OCI-LY1 (cell line): Measurements from ENCODE around the gene KRT73.
A peak's percentile ranks its signal among the peaks of the same experiment; 100 is the strongest.

Experiments
- H2AFZ ChIP-seq: fragments of 200-600 bp; sonication (generic), shearing (Covaris generic); 2 replicates; pipeline ENCODE4 v1.6.0; 2014; ENCODE audit warnings: antibody characterized with exemption, mild to moderate bottlenecking, low read length
- H3F3A ChIP-seq: fragments of 200-600 bp; sonication (generic), shearing (Covaris generic); 2 replicates; pipeline ENCODE4 v1.6.0; 2014; ENCODE audit warnings: mild to moderate bottlenecking, antibody characterized with exemption, low read length, moderate library complexity; ENCODE audit not compliant: insufficient read depth
- H3K27ac ChIP-seq: fragments of 200-600 bp; sonication (generic); 2 replicates; pipeline ENCODE4 v1.5.1; 2014; ENCODE audit warnings: low read length, mixed run types, mild to moderate bottlenecking, low read depth; ENCODE audit not compliant: poor library complexity, severe bottlenecking
- H3K27me3 ChIP-seq: fragments of 200-600 bp; sonication (generic); 2 replicates; pipeline ENCODE4 v1.6.0; 2014; ENCODE audit warnings: antibody characterized with exemption, mild to moderate bottlenecking, low read length, moderate library complexity; ENCODE audit not compliant: insufficient read depth
- H3K36me3 ChIP-seq: fragments of 200-600 bp; sonication (generic); 2 replicates; pipeline ENCODE4 v1.6.1; 2014; ENCODE audit warnings: mild to moderate bottlenecking, antibody characterized with exemption, low read length, moderate library complexity, mixed read lengths; ENCODE audit not compliant: insufficient read depth
- H3K4me1 ChIP-seq: fragments of 200-600 bp; sonication (generic); 2 replicates; pipeline ENCODE4 v1.5.1; 2014; ENCODE audit warnings: mild to moderate bottlenecking, low read length, moderate library complexity; ENCODE audit not compliant: insufficient read depth, severe bottlenecking
- H3K4me2 ChIP-seq: fragments of 200-600 bp; sonication (generic), shearing (Covaris generic); 2 replicates; pipeline ENCODE4 v1.6.1; 2014; ENCODE audit warnings: low read length
- H3K4me3 ChIP-seq: fragments of 200-600 bp; sonication (generic); 2 replicates; pipeline ENCODE4 v1.5.1; 2014; ENCODE audit warnings: low read length, low read depth, mild to moderate bottlenecking, mixed read lengths; ENCODE audit not compliant: poor library complexity, severe bottlenecking
- H3K79me2 ChIP-seq: fragments of 200-600 bp; shearing (Covaris generic); 2 replicates; pipeline ENCODE4 v1.6.1; 2016; ENCODE audit warnings: mixed run types, low read length, mixed read lengths; ENCODE audit not compliant: insufficient read depth
- H3K9ac ChIP-seq: fragments of 200-600 bp; sonication (generic), shearing (Covaris generic); 2 replicates; pipeline ENCODE4 v1.6.1; 2014; ENCODE audit warnings: mild to moderate bottlenecking, low read length, mixed read lengths
- H3K9me2 ChIP-seq: fragments of 200-600 bp; sonication (generic), shearing (Covaris generic); 2 replicates; pipeline ENCODE4 v1.6.1; 2014; ENCODE audit warnings: low read depth, mild to moderate bottlenecking, low read length, mixed read lengths
- H3K9me3 ChIP-seq: fragments of 200-600 bp; shearing (Covaris generic); 2 replicates; pipeline ENCODE4 v1.6.1; 2014; ENCODE audit warnings: low read length, mixed read lengths
- H4K20me1 ChIP-seq: fragments of 200-600 bp; sonication (generic), shearing (Covaris generic); 2 replicates; pipeline ENCODE4 v1.6.0; 2016; ENCODE audit warnings: mild to moderate bottlenecking, low read length; ENCODE audit not compliant: insufficient read depth
- EZH2 ChIP-seq: fragments of 200-600 bp; sonication (generic), shearing (Covaris generic); IDR thresholded peaks from 2 replicates; pipeline ENCODE4 v1.8.0; 2017; ENCODE audit warnings: borderline replicate concordance, mixed run types, mild to moderate bottlenecking, antibody characterized with exemption, low read length, moderate library complexity, mixed read lengths
- TF ChIP-seq, protein P1 (sequence below): fragments of 200-600 bp; sonication (generic), shearing (Covaris generic); IDR thresholded peaks from 2 replicates; pipeline ENCODE4 v1.5.1; 2017; ENCODE audit warnings: mild to moderate bottlenecking, antibody characterized with exemption, low read length, moderate library complexity, mixed read lengths

The KRT73 gene

DNA sequence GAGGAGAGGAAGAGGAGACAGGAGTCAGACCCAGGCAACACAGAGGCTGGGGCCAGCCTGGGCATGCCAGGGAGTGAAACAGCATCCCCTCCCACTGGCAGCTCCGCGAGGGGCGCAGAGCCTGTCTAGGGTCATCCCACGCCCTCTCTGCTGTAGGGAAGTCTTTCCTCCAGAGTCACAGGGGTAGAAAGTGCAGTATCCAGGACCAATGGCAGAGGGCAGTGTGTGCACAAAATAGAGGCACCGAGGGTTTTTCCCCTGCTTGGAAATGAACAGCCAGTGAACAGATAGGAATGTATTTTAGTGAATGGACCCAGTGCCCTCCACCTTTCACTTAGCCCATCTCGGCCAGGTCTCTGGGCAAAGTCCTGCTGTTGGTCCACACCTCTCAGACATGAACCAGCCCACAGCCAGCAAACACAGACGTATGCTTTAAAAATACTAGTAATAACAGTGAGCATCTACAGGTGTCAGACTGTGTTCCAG, 35.3 kb downstream of the KRT73 start:
- Histone ChIP-seq H4K20me1 (no peaks in the 10 kb centered on the region), H3K79me2 (no peaks in the 10 kb centered on the region), H3K9ac (no peak overlapping the region), H3K9me3 (no peaks in the 10 kb centered on the region), H3K9me2 (no peaks in the 10 kb centered on the region), H3F3A (no peaks in the 10 kb centered on the region), H3K4me3 (no peak overlapping the region), H3K4me1 (no peaks in the 10 kb centered on the region), H3K27ac (no peak overlapping the region), H2AFZ (no peak overlapping the region), H3K4me2 (no peak overlapping the region), H3K27me3 (no peaks in the 10 kb centered on the region), H3K36me3 (no peaks in the 10 kb centered on the region)
- TF ChIP-seq, protein P1, sequence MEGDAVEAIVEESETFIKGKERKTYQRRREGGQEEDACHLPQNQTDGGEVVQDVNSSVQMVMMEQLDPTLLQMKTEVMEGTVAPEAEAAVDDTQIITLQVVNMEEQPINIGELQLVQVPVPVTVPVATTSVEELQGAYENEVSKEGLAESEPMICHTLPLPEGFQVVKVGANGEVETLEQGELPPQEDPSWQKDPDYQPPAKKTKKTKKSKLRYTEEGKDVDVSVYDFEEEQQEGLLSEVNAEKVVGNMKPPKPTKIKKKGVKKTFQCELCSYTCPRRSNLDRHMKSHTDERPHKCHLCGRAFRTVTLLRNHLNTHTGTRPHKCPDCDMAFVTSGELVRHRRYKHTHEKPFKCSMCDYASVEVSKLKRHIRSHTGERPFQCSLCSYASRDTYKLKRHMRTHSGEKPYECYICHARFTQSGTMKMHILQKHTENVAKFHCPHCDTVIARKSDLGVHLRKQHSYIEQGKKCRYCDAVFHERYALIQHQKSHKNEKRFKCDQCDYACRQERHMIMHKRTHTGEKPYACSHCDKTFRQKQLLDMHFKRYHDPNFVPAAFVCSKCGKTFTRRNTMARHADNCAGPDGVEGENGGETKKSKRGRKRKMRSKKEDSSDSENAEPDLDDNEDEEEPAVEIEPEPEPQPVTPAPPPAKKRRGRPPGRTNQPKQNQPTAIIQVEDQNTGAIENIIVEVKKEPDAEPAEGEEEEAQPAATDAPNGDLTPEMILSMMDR, result peak; percentile 58
- TF ChIP-seq EZH2, result no peak

DNA sequence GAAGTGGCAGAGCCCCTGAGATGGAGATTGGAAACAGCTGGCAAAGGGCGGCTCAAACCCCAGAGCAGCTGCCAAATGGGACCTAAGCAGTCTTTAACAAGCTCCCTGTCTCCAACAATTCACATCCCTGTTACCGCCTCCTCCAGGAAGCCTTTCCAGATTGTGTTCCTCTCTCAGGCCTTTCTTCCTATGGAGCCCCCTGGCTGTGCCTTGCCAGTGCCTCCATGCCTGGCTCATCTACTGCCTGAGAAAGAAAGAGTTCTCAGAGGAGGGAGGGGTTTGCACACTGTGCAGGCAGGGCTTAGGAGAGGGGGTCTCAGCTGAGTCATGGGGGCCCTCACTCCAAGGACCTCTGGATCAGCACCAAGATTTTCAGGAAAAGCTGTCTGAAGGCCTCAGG, 35.9 kb downstream of the KRT73 start:
- H4K20me1 ChIP-seq, result no peaks in the 10 kb centered on the region
- no peak overlapping the region for H3K4me3 ChIP-seq
- no peak overlapping the region for H3K27ac ChIP-seq
- TF ChIP-seq, protein P1, result no peak
- no peak for TF ChIP-seq EZH2
- no peak overlapping the region for H3K4me2 ChIP-seq
- no peaks in the 10 kb centered on the region for H3K36me3 ChIP-seq
- no peaks in the 10 kb centered on the region for H3K79me2 ChIP-seq
- no peaks in the 10 kb centered on the region for H3K4me1 ChIP-seq
- H3K9me2 ChIP-seq, result no peaks in the 10 kb centered on the region
- no peak overlapping the region for H2AFZ ChIP-seq
- no peaks in the 10 kb centered on the region for H3K27me3 ChIP-seq
- H3K9ac ChIP-seq, result no peak overlapping the region
- no peaks in the 10 kb centered on the region for H3F3A ChIP-seq
- H3K9me3 ChIP-seq, result no peaks in the 10 kb centered on the region

DNA sequence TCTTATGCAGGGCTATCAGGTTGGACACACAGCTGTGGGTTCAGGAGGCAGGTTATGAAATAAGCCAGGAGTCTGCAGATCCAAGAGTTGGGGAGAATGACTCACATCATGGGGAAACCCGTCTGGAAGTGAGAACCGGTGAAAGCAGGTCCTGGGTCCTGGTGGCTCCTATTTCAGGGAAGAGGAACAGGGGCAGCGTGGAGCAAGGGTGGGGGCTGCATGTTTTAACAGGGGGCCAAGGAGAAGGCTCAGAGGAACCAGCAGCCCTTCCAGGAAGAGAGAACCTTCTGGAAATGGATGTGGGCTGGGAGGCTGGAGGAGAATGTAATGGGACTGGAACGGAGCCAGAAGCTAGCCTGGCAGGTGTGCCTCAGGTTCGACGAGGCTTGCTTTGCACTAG, 36.9 kb downstream of the KRT73 start:
- H3K4me2 ChIP-seq, result no peak overlapping the region
- H3K4me1 ChIP-seq, result no peaks in the 10 kb centered on the region
- no peak overlapping the region for H3K27ac ChIP-seq
- no peaks in the 10 kb centered on the region for H3K27me3 ChIP-seq
- TF ChIP-seq EZH2, result no peak
- TF ChIP-seq, protein P1, result no peak
- H3K36me3 ChIP-seq, result no peaks in the 10 kb centered on the region
- no peaks in the 10 kb centered on the region for H3K9me3 ChIP-seq
- no peaks in the 10 kb centered on the region for H4K20me1 ChIP-seq
- no peak overlapping the region for H2AFZ ChIP-seq
- H3K9me2 ChIP-seq, result no peaks in the 10 kb centered on the region
- H3F3A ChIP-seq, result no peaks in the 10 kb centered on the region
- no peak overlapping the region for H3K4me3 ChIP-seq
- H3K9ac ChIP-seq, result no peak overlapping the region
- H3K79me2 ChIP-seq, result no peaks in the 10 kb centered on the region
